IPS-11a (cell line): ENCODE data around the gene MAP3K2.

ENCODE experiments used
- H3K4me3 ChIP-seq: one replicate; pipeline ENCODE4 v1.5.1; 2013; ENCODE audit warnings: low read depth, low read length, control low read depth

MAP3K2 gene

GRCh38 chr2:127384529-127384928 lies 3.2 kb downstream of the MAP3K2 start:
- no peak overlapping the region for H3K4me3 ChIP-seq

DNA sequence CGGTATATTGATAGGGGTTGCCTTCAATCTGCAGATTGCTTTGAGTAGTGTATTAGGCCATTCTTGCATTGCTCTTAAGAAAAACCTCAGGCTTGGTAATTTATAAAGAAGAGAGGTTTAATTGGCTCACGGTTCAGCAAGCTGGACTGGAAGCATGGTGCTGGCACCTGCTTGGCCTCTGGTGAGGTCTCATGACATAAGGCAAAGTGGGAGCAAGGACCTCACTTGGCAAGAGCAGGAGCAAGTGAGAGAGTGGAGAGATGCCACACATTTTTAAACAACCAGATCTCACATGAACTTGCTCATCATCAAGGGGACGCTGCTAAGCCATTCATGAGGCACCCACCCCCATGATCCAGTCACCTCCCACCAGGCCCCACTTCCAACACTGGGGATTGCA lies 4.9 kb downstream of the MAP3K2 start:
- H3K4me3 ChIP-seq: no peak overlapping the region

GRCh38 chr2:127381762-127382161 lies 6.0 kb downstream of the MAP3K2 start:
- H3K4me3 ChIP-seq: no peak overlapping the region

- H3K4me3 ChIP-seq: no peak overlapping the region
These were observed 7.9 kb downstream of the MAP3K2 start for GRCh38 chr2:127379712-127380355.

DNA sequence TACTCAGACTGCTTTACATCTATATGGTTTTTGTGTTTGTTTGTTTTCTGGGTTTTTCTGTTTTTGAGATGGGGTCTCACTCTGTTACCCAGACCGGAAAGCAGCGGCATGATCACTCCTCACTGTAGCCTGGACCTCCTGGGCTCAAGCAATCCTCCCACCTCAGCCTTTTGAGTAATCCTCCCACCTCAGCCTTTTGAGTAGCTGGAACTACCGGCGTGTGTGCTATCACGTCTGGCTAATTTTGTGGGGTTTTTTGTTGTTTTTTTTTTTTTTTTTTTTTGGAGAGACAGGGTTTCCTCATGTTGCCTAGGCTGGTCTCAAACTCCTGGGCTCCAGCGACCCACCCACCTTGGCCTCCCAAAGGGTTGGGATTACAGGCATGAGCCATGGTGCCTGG lies 9.1 kb downstream of the MAP3K2 start:
- no peak overlapping the region for H3K4me3 ChIP-seq

GRCh38 chr2:127377262-127377661 lies 10.5 kb downstream of the MAP3K2 start:
- H3K4me3 ChIP-seq: no peak overlapping the region

GRCh38 chr2:127376257-127376656 lies 11.5 kb downstream of the MAP3K2 start:
- H3K4me3 ChIP-seq: no peak overlapping the region

DNA sequence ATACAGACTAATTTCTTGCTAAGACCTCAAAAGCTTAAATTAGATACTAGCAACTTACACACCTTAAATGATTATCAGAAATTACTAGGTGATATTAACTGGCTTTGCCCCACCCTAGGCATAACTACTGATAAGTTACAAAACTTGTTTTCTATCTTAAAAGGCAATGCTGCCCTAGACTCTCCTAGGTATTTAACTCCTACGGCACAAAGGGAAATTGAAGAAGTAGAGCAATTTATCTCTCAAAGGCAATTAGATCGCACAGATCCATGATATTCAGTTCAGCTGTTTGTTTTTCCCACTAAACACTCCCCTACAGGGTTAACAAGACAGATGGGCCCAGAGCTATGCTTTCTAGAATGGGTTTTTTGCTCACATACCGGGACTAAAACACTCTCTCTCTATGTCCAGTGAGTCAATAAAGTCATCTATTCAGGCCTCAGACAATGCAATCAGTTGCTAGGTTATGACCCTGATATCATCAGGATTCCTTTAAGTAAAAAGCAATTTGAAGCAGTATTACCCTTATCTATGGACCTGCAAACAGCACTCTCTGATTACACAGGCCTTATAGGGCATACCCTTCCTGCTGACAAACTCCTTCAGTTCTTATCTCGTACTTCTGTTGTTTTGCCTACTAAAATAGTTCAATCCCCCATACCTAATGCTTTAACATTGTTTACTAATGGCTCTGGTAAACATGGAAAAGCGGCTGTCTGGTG lies 14.3 kb downstream of the MAP3K2 start:
- no peak overlapping the region for H3K4me3 ChIP-seq

GRCh38 chr2:127371037-127371436 lies 16.7 kb downstream of the MAP3K2 start:
- H3K4me3 ChIP-seq: no peak overlapping the region

DNA sequence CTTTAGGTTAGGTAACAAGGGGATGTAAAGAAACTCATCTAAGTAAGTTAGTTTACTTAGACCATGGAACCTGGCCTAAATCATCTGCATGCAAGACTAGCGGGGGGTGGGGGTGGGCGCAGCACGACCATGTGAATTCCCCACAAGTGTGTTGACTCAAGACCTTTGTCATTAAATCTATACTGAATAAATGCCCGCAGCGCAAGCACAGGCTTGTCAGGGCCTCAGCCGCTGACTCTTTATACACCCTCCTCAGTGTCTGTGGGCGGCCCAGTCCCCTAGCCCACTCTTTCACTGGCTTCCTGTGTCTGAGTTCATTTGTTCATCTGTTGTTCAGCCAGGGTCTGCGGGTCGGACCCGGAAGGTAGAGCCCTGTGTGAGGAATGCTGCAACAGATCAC lies 17.8 kb downstream of the MAP3K2 start:
- no peak overlapping the region for H3K4me3 ChIP-seq

GRCh38 chr2:127365211-127365643 lies 22.5 kb downstream of the MAP3K2 start:
- no peak overlapping the region for H3K4me3 ChIP-seq

GRCh38 chr2:127362971-127363370 lies 24.8 kb downstream of the MAP3K2 start:
- no peak overlapping the region for H3K4me3 ChIP-seq

GRCh38 chr2:127361929-127362885 lies 25.6 kb downstream of the MAP3K2 start:
- no peak overlapping the region for H3K4me3 ChIP-seq

GRCh38 chr2:127360242-127360641 lies 27.5 kb downstream of the MAP3K2 start:
- H3K4me3 ChIP-seq: no peak overlapping the region

- H3K4me3 ChIP-seq: no peak overlapping the region
These were observed 28.3 kb downstream of the MAP3K2 start for GRCh38 chr2:127359520-127359919.

DNA sequence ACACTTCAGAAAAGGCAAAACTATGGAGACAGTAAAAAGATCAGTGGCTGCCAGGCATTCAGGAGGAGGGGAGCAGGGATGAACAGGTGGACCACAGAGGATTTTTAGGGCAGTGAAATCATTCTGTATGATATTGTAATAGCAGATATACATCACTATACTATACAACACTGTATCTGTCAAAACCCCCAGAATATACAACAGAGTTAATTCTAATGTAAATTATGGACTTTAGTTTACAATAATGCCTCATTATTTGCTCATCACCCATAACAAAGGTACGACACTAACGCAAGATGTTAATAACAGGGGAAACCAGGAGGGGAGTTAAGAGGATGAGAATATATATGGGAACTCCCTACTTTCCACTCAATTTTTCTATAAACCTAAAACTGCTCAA lies 28.8 kb downstream of the MAP3K2 start:
- H3K4me3 ChIP-seq: no peak overlapping the region

DNA sequence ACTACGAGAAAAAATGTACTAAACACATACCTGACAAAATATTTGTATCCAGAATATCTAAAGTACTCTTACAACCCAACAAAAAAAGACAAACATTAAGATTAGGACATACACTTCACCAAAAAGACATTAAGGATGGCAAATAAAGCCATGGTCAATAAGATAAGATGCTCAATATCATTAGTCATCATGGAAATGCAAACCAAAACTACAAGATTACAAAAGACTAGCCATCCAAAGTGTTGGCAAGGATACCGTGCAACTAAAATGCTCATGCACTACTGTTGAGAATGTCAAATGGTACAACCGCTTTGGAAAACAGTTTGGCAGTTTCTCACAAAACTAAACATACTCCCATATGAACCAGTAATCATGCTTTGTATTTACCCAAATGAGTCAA lies 29.7 kb downstream of the MAP3K2 start:
- no peak overlapping the region for H3K4me3 ChIP-seq

DNA sequence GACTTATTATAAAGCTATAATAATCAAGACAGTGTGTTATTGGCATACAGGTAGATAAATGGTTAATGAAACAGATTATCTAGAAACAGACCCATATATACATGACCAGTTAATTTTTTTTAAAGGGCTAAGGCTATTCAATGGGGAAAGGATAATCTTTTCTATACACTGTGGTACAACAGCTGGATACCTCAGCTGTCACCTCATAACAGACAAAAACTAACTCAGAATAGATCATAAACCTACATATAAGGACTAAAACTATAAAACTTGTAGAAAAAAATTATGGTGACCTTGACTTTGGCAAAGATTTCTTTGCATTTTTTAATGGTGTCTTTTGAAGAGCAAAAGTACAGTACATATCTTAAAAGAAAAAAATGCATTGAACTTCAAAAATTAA lies 30.2 kb downstream of the MAP3K2 start:
- no peak overlapping the region for H3K4me3 ChIP-seq

- no peak overlapping the region for H3K4me3 ChIP-seq
These were observed 31.2 kb downstream of the MAP3K2 start for GRCh38 chr2:127356531-127356930.

DNA sequence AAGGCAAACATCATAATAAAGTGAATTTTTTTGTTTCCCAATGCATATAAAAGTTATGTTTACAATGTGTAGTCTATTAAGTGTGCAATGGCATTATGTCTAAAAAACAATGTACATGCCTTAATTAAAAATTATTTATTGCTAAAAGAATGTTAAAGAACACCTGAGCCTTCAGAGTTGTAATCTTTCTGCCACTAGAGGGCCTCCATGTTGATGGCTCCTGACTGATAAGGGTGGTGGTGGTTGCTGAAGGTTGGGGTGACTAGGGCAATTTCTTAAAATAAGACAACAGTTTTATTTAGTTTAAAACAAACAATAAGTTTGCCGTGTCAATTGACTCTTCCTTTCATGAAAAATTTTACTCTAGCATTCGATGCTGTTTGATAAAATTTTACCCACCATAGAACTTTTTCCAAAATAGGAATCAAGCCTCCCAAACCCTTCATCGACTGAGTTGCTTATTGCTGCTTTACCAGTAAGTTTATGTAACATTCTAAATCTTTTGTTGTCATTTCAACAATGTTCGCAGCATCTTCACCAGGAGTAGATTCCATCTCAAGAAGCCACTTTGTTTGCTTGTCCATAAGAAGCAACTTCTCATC lies 32.3 kb downstream of the MAP3K2 start:
- no peak overlapping the region for H3K4me3 ChIP-seq
